ENCODE data around the gene HIVEP3.

GRCh38 chr1:41546833-41547135 lies 371.9 kb downstream of the HIVEP3 start:
- TF ChIP-seq EZH2 (IDR thresholded peaks at IDR 0.05; ENCODE audit: borderline replicate concordance, insufficient read depth, low read depth, low read length, poor library complexity, severe bottlenecking) (no peak), CTCF (IDR thresholded peaks at IDR 0.05) (no peak)
